Activated T-cell treated with anti-CD3 and anti-CD28 coated beads, Interleukin-2, amount 50 U/mL, for 1 hour (primary cell): Measurements from ENCODE around the gene ALG14.
"Not testable (repeated sequence)": the region's sequence is repeated elsewhere in the genome, so short reads cannot be mapped to it uniquely, and the experiment has no call there.

ENCODE experiments used
- DNase-seq: peaks from one replicate; pipeline ENCODE4 v3.0.0-alpha.2; 2020

The ALG14 gene

DNA sequence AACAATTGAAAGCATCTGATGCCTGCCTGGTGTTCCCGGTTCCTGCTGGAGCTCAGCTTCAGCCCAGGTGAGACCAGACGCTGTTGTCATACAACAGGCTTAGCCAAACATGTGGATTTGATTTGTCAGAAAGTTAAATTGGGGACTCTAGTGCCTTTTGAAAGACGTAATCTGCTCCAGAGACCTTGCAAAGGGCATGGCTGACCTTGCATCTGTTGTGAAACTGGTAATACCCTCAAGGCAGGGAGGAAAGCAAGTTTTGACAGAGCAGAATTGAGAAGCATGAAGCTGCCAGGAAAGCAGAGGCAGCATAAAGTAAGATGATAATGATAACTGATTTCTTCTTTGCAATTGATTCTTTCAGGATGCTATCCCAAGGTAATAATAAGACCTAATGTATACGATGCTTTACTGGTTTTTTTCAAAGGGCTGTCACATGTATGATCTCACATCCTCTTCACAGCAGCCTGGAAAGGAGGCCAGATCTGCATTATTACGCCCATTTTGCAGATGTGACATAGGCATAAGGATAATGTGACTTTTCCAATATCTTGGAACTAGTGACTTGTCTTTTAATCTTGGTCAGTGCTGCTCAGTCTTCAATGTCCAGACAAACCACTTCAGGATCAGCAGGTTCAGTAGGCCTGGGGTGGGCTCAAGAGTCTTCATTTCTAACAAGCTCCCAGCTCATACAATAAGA lies 121.1 kb downstream of the ALG14 start:
- no peak for DNase-seq

DNA sequence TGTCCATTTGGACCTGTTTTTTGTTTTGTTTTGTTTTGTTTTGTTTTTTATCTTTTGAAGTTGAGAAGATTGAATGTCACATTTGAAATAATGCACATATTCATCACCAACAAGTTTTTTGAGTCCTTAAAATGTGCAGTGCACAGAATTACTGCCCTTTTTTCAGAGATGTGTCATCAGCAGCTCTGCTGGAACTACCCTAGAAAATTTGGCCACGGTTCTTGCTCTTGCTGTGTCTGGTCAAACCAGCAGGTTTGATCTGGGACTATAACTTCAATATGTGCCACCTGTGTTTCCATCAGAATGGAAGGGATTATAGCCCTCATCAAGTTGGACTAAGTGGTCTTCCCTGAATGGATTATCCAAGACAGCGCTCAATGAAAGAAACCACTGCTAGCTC lies 121.7 kb downstream of the ALG14 start:
- no peak for DNase-seq

DNA sequence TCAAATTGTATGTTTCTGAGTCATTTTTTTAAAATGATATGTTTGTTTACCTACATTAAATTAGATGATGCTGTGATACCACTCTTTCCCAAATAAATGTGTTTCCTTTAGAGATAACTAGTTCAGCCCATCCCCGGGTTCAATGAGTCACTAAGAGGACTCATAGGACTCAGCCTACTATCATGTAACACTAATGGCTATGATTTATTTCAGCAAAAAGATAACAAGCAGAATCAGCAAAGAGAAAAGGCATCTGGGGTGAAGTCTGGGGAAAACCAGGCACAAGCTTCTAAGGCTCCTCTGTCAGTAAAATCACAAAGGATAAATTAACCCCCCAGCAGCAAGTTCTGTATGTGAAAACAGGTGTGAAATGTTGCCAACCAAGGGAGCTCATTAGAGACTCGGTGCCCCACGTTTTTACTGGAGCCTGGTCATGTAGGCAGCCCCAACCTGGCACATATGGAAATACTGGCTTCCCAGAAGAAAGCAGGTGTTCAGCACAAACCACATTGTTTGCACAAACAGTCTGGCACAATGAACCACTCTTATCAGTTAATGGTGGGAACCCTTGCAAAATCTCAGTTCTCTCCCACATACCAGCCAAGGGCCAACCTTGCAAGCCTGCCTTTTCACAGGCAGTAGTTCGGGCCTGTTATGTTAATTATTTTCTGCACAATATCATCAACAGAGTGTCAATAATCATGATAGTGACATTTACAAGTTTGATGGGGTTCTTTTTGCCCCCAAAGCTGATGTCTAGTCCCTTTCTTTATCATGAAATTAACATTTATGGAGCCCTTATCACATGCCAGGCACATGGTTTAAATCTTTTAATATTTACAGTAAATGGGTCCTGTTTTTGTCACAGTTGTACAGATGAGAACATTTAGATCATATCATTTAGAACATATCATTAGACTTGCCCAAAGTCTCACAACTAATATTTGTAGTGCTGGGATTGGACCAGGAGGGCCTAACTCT lies 122.8 kb downstream of the ALG14 start:
- DNase-seq, result no peak

DNA sequence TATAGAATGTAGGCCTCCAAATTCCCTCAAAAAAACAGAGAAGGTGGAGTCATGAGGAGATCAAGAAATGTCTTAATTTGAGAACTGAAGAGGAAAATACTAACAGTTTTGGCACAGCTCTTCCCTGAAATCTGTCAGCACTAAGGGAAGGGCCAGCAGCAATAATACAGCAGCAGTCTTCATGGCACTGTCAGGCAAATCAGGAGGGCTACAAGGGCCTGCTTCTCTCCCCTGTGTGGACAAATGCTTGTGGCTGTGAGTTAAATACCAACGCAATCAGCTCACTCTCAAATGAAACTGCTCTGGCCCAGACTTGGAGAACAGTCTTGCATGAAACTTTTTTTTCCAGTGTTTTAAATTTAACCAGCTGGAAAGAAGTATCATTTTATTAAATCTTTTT lies 125.3 kb downstream of the ALG14 start:
- no peak for DNase-seq

DNA sequence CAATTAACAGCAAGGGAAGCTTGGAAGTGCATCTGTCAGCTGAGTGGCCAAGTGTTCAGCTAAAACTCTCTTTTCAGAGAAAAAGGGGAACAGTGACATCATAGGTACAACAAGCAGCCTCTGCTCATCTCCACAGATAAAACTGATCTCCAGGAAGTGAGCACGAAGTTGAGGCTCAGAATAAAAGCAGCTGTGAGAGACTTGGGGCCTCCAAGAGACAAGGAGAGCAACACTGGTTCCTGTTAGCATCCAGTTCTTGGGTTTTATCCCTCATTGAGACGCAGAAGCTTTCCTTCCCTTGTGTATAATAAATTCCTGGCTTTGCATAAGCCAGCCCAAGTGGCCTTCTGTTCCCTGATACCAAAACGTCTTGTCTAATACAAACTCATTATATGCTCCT lies 125.9 kb downstream of the ALG14 start:
- no peak for DNase-seq

DNA sequence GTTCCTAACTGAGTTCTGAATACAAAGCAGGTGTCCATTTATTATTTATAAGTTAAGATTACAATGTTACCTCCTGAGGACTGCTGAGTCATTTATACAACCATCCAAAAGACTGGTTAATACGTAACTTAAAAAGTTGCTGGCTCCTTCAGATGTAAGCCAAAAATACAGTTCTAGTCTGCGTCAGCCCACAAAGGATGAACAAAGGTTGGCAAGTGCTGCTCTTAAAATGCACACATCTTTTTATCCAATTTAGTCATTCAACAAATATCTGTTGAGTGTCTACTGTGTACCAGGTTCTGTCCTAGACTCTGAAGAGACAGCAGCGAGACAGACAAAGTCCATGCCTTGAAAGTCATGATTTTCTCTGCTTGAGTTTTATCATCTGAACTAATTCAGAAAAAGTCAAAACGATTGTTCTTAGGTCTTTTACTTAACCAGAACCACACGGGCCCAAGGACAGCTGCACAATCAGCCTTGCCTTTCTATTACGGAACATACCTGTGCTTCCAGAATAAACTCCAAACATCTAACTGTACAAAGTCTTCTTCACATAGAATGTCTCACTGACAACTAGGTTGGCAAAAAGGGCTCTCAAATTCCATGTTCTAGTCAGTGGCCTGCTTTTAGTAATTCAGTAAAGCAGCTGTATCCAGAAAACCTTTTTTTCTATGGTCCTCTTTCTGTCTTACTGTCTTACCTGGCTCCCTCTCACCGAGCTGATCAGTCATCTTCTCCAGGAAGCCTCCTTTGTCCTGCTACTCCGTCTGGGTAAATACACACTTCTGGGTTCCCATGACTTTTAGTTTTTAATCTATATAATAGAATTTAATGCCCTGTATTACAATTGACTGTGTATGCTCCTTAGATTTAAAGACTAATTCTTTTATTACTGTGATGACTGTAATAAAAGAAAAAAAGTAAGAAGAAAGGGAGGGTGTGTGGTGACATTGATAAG lies 130.3 kb downstream of the ALG14 start:
- no peak for DNase-seq

DNA sequence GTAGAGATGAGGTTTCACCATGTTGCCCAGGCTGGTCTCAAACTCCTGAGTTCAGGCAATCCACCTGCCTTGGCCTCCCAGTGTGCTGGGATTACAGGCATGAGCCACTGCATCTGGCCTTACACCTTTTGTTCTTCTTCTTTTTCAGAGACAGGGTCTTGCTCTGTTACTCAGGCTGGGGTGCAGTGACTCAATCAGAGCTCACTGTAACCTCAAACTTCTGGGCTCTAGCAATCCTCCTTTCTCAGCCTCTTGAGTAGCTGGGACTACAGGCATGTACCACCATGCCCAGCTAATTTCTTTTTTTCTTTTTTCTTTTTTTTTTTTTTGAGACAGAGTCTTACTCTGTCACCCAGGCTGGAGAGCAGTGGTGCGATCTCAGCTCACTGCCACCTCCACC lies 131.3 kb downstream of the ALG14 start:
- not testable (repeated sequence) for DNase-seq

DNA sequence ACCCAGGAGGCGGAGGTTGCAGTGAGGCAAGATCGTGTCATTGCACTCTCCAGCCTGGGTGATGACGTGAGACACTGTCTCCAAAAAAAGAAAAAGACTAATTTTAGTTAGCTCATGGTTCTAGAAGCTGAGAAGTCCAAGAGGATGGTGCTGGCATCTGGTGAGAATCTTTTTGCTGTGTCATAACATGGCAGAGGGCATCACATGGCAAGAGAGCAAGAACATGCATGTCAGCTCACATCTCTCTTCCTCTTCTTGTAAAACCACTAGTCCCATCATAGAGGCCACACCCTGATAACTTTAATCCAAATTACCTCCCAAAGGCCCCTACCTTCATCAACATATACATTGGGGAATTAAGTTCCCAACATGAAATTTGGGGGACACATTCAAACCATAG lies 132.0 kb downstream of the ALG14 start:
- DNase-seq, result no peak

DNA sequence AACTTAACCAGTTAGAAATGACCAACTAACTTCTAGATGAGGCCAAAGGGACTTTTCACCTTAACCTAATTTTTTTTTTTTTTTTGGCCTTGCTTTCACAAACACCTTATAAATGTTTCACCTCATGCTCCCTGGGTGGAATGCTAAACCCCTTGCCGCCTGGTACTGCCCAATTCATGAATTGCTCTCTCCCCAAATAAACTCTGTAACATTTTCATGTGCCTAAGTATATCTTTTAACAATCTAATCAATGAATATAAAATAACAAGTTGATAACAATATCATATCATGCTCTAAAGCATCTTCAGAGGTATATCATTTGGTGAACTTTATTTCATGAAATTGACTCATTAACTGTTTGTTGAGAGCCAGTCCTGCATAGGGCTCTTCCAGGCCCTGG lies 134.9 kb downstream of the ALG14 start:
- no peak for DNase-seq

DNA sequence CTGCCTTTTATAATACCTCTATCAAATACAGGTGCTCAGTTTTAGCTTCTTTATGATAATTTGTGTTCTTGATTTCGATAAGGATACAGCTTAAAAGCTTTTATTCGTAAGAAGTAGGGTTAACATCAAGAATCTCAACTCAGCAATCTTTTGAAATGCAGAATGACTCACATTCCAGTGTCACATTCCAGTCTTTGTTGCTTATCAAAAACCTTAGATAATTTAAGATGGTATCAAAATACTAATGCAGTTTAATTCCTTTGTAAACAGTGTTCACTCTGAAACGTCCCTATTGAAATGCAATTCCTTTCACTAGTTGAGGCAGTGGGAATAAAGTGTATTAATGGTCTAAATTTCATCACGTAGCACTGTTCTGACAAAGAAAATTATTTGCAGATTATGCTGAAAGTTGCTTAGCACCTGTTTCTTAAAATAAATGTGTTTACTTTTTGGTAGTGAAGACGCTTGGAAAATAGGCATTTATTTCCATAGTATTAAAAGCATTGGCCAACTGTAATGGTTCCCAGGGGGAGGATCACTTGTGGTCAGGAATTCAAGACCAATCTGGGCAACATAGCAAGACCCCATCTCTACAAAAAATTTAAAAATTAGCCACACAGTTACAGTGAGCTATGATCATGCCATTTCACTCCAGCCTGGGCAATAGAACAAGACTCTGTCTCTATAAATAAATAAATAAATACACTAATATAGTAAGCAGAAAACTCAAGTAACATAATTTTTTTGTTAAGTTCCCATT lies 135.7 kb downstream of the ALG14 start:
- DNase-seq, result no peak

DNA sequence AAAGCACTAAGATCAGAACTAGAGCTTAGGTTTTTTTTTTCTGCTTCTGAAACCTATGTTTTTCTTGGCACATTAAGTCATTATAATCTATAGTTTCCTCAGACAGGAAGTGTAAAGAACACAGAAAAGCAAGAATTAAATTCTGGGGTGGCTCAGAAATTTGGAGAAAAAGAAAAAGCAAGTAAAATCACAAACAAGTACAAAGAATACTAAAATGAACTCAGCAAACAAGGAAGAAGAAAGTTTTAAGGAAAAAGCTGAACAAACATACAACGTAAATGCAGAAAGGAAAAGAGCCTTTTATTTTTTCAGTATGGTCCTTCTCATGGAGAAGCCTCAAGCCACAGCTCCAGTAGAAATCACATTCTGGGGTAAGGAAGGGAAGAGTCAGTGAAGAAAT lies 137.3 kb downstream of the ALG14 start:
- no peak for DNase-seq

DNA sequence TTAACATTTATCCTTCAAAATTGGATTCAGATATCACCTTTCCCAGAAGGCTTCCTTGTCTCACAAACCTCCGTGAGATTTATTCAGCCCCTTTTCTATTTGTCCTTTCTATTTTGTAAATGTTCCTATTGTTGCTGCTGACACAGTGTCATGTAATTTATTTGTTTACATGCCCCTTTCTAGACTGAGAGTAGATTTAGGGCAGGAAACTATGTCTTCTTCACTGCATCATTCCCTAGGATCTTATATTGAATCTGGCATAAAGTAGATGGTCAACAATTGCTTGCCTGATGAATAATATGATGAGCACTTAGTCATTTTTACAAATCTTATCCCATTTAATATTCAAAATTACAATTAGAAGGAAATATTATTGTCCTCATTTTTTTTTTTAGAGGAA lies 137.7 kb downstream of the ALG14 start:
- no peak for DNase-seq

DNA sequence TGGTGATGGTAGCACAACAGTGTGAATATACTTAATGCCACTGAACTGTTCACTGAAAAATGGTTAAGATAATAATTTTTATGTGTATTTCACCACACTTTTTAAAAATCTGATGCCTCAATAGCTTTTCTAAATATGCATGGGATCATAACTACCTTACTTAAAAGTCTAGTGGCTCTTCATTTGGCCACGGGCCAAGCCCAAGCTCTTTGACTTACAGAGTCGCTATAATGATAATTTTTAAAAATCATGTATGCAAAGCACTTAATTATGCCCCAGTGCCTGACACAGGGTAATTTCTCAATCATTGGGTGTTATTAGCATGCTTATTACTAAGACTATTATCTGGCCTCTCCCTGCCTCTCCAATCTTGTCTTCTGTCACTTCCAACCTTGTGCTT lies 138.2 kb downstream of the ALG14 start:
- no peak for DNase-seq

DNA sequence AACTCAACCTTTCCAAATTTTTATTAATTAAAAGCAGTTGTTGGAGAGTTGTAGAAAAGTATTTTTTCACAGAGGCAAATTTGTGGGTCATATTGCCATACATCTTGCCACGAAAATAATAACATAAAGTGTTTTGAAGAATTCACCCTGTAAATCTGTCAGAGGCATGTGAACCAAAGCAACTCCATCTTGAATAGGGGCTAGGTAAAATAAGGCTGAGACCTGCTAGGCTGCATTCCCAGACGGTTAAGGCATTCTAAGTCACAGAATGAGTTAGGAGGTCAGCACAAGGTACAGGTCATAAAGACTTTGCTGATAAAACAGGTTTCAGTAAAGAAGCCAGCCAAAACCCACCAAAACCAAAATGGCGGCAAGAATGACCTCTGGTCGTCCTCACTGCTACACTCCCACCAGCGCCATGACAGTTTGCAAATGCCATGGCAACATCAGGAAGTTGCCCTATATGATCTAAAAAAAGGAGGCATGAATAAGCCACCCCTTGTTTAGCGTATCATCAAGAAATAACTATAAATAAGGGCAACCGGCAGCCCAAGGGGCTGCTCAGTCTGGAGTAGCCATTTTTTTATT lies 141.4 kb downstream of the ALG14 start:
- DNase-seq, result no peak

DNA sequence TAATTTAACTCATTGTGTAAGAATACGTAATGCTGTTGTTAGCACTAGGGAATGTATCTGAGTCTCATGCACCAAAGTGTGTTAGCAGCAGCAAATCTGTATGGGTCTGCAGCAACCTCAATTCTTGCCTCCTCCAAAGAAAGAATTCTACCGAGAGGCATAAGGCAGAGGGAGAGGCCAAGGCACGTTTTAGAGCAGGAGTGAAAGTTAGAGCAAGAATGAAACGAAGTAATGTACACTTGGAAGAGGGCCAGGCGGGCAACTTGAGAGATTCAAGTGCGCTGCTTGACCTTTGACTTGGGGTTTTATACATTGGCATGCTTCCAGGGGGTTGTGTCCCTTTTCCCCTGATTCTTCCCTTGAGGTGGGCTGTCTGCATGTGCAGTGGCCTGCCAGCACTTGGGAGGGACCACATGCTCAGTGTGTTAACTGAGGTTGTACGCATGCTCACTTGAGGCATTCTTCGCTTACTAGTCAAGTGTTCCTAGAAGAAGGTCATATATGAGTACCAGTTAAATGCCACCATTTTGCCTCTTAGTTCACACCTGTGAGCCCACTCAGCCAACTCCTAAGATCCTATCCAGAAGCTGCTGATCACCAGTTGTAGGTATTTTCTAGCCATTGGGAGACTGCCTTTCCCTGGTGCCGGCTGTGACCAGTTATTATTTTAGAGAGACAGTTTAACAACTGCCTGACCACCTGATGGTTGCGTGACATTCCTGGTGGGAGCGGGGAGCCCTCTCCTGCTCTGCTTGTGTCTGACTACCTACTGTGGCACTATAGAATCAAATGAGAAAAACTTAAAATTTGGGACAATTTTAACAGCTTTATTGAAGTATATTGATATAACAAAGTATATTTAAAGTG lies 143.2 kb downstream of the ALG14 start:
- no peak for DNase-seq

DNA sequence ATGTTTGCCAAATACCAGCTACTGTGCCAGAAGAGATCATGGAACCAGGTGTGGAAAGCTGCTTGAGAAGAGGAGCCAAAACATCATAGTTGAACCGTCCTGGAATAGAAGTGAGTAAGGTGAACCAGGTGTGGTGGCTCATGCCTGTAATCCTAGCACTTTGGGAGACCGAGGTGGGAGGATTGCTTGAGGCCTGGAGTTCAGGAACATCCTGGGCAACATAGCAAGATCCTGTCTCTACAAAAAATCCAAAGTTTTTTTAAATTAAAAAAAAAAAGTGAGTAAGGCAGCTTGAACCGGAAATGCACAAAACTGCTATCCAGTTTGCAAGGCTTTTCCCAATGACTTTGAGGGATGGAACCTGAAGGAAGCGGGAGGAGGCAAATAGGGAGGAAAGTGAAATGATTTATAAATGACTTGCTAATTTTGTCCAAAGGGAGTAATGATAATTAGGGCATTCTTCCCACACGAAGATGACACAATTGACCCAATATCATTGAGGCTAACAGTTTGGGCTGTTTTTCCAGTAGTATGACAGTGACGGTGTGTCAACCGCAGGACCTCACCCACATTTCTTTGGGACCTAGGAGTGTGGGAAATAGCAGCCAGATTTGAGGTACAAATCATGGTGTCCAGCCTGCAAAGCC lies 144.3 kb downstream of the ALG14 start:
- DNase-seq, result no peak

DNA sequence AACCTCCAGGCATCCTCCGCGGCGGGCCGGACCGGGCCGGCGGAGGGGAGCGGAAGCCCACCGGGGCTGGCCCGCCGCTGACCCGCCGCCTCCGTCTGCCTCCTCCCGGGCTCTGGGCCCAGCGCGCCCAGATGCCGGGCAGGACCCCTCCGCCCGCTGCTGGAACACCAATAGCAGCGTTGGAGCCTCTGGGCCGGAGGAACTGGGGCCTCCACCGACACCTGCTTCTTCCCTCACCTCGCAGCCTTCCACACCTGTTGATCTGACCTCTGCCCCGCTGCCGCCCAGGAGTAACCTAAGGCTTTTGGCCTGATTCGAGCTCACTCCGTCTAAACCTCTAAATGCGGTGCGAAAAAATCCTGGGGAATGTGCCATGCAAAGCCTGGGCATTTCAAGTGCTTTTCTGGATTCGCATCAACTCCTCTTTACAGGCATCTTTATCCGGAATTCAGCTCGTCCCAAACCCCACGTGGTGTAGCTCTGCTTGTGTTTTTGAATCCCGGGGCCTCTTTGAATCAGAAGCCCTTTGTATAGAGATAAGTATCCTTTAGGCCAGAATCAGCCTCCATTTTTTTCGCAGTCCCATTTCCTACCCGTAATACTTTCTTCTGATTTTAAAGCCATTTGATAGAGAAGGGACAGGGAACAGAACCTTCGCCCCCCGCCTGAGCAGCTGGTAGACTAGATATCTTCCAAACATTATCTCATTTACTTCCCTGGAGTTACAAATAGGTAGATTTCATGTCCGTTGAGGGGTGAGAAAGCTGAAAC lies 145.2 kb downstream of the ALG14 start:
- DNase-seq, result no peak

DNA sequence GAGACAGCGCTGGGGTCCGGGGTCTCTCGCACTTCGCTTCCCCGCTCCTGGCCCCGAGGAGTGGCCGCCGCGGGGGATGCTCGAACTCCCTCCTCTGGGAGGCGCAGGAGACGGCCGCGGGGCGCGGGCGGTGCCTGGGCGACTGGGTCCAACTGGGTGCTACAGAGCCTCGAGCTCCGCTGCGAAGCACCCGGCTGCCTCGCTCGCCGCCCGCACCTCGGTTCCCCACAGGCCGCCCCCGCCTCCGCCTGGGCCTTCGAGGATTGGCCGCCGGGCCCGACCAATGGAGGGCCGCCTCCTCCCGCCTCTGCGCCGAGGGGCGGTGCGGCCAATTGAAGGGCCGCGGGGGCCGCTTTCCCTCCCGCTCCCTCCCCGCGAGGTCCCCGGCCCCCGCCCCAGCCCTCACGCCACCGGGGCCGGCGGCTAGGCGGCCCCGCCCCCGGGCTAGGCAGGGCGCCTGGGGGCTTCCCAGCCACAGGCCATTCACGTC lies 145.8 kb downstream of the ALG14 start, which contains the start of gene CNN3:
CNN3 (minus strand) TSS at position 196 of the 490 bp plus-strand sequence. CDS start 216 bp downstream, outside the sequence.
- DNase-seq, result peak; percentile 74
